DND-41 (cell line): Measurements from ENCODE around the gene KANTR.
A peak's percentile ranks its signal among the peaks of the same experiment; 100 is the strongest.

ENCODE experiments used
- ATAC-seq: fragments of 200-7000 bp; cut with Tn5 transposase; 3 replicates; pipeline ENCODE4 v1.9.1; 2021; ENCODE audit warnings: low read depth; ENCODE audit not compliant: insufficient read depth
- DNase-seq: peaks from one replicate; pipeline ENCODE4 v3.0.0-alpha.2; 2020
- H2AFZ ChIP-seq: 2 replicates; pipeline ENCODE4 v1.6.0; 2012; ENCODE audit warnings: low read depth, low read length
- H3K27ac ChIP-seq: 2 replicates; pipeline ENCODE4 v1.5.1; 2012; ENCODE audit warnings: low read length, inconsistent platforms
- H3K27me3 ChIP-seq: fragments of 200-600 bp; sonication (generic); 2 replicates; pipeline ENCODE4 v1.6.0; 2012; ENCODE audit warnings: low read length, mild to moderate bottlenecking, inconsistent platforms; ENCODE audit not compliant: insufficient read depth, poor library complexity
- H3K36me3 ChIP-seq: 2 replicates; pipeline ENCODE4 v1.5.1; 2012; ENCODE audit warnings: low read length, inconsistent platforms; ENCODE audit not compliant: insufficient read depth
- H3K4me1 ChIP-seq: 2 replicates; pipeline ENCODE4 v1.5.1; 2012; ENCODE audit warnings: mild to moderate bottlenecking, low read length; ENCODE audit not compliant: insufficient read depth
- H3K4me2 ChIP-seq: 2 replicates; pipeline ENCODE4 v1.6.0; 2012; ENCODE audit warnings: mild to moderate bottlenecking, moderate library complexity, low read length, inconsistent platforms; ENCODE audit not compliant: insufficient read depth
- H3K4me3 ChIP-seq, 2 experiments: fragments of 200-600 bp in 1 of 2; shearing (Covaris generic) in 1 of 2; 2 replicates each; pipeline ENCODE4 v1.5.1; 2012 to 2016; ENCODE audit warnings: inconsistent platforms in 2 of 2, low read length in 2 of 2, mild to moderate bottlenecking in 2 of 2, low read depth in 1 of 2, moderate library complexity in 1 of 2
- H3K79me2 ChIP-seq: 2 replicates; pipeline ENCODE4 v1.6.0; 2012; ENCODE audit warnings: low read length, inconsistent platforms; ENCODE audit not compliant: insufficient read depth
- H3K9ac ChIP-seq: 2 replicates; pipeline ENCODE4 v1.6.0; 2012; ENCODE audit warnings: low read depth, mild to moderate bottlenecking, inconsistent platforms, low read length, moderate library complexity
- H3K9me3 ChIP-seq: 2 replicates; pipeline ENCODE4 v1.5.1; 2012; ENCODE audit warnings: low read length, moderate library complexity, mild to moderate bottlenecking, inconsistent platforms; ENCODE audit not compliant: insufficient read depth, severe bottlenecking
- H4K20me1 ChIP-seq: 2 replicates; pipeline ENCODE4 v1.6.0; 2012; ENCODE audit warnings: low read length; ENCODE audit not compliant: insufficient read depth
- CTCF ChIP-seq: IDR thresholded peaks from 2 replicates; pipeline ENCODE4 v1.5.1; 2012; ENCODE audit warnings: borderline replicate concordance, low read length, moderate library complexity, mild to moderate bottlenecking; ENCODE audit not compliant: poor library complexity, severe bottlenecking; ENCODE audit errors: extremely low read depth
- EZH2 ChIP-seq: IDR thresholded peaks from 3 replicates; pipeline ENCODE4 v1.6.1; 2012; ENCODE audit warnings: borderline replicate concordance, low read depth, mild to moderate bottlenecking, moderate library complexity, low read length, inconsistent platforms; ENCODE audit not compliant: severe bottlenecking

The KANTR gene

DNA sequence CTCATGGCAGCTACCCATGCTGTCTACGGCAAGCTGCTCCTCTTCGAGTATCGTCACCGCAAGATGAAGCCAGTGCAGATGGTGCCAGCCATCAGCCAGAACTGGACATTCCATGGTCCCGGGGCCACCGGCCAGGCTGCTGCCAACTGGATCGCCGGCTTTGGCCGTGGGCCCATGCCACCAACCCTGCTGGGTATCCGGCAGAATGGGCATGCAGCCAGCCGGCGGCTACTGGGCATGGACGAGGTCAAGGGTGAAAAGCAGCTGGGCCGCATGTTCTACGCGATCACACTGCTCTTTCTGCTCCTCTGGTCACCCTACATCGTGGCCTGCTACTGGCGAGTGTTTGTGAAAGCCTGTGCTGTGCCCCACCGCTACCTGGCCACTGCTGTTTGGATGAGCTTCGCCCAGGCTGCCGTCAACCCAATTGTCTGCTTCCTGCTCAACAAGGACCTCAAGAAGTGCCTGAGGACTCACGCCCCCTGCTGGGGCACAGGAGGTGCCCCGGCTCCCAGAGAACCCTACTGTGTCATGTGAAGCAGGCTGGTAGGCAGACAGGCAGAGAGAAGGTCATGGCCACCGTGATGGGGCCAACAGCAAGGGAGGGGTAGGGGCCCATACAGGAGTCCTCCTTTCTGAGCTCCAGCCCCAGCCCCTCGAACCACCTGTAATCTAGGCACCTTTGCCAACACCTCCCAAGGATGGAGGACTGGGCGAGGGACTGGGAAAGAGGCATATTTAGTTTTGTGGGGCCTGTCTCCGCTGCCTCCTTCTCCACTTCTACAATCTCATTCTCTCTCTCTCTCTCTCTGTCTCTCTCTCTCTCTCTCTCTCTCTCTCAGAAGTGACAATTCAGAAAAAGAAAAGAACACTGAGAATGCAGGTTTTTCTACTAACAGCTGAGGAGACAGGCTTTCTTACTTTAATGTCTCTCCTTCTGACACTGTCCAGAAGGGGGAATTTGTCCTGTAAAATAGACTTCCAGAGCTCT, 16.4 kb upstream of the KANTR start:
- Histone ChIP-seq H3K4me2 (no peak overlapping the region), H3K36me3 (no peaks in the 10 kb centered on the region), H3K9me3 (no peaks in the 10 kb centered on the region), H3K27ac (no peak overlapping the region), H3K27me3 (no peaks in the 10 kb centered on the region), H3K9ac (no peak overlapping the region), H2AFZ (no peak overlapping the region), H3K4me3 (no peak overlapping the region), H4K20me1 (no peaks in the 10 kb centered on the region), H3K79me2 (peaks cover 1% of the 10 kb centered on the region), H3K4me1 (peaks cover 10% of the 10 kb centered on the region)
- no peak for DNase-seq
- TF ChIP-seq EZH2, result no peak
- TF ChIP-seq CTCF, result peak; percentile 32
- no peak for ATAC-seq

- no peaks in the 10 kb centered on the region for H3K9me3 ChIP-seq
- TF ChIP-seq CTCF (no peak), EZH2 (no peak)
- peaks cover 13% of the 10 kb centered on the region for H3K4me1 ChIP-seq
- H3K9ac ChIP-seq, result no peak overlapping the region
- peaks cover 8% of the 10 kb centered on the region for H4K20me1 ChIP-seq
- ATAC-seq, result no peak
- H3K36me3 ChIP-seq, result peaks cover 5% of the 10 kb centered on the region
- H3K4me2 ChIP-seq, result no peak overlapping the region
- no peak overlapping the region for H3K4me3 ChIP-seq
- H2AFZ ChIP-seq, result peak overlapping the region; percentile 52; the same call in 1 of the 2 replicates
- peaks cover 15% of the 10 kb centered on the region for H3K79me2 ChIP-seq
- no peak overlapping the region for H3K27ac ChIP-seq
- no peak for DNase-seq
- no peaks in the 10 kb centered on the region for H3K27me3 ChIP-seq
Measured at GRCh38 chrX:53078943-53079342, 15.0 kb upstream of the KANTR start.

DNA sequence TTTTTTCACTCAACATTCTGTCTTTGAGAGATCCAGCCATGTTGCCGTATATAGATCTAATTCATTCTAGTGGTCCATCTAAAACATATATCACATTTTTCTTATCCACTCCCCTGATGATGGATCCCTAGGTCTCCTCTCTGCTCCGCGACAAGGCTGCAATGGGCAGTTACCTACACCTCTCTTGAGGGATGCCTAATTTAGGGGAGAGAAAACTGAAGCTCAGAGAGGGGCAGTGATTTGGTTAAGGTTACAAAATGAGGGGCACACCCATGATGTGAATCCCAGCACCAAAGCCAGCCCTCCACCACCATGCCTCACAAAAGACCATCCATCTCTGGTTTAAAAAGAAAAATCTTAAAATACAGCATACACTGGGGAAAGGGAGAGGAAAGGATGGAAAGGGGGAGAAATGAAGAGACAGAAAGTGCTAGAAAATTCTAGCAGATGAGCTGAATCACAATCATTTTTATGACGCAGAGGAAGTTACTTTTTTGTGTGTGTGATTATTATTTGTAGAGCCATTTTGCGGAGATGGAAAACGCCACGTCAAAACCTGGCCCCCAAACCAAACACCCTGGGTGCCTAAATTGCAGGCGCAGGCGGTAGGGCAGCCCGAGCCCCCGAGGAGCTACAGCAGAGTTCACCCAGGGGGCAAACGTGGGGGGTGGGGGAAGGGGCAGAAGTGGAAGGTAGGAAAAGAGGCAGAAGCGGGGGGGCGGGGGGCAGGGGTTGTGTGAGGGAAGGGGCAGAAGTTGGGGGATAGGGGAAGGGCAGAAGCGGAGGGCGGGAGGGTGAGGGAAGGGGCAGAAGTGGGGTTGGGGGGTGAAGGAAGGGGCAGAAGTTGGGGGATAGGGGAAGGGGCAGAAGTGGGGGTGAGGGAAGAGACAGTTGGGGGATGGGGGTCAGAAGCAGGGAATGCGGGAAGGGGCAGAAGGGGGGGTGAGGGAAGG, 13.0 kb upstream of the KANTR start:
- Histone ChIP-seq H3K27ac (no peak overlapping the region), H3K4me2 (no peak overlapping the region), H3K4me3 (no peak overlapping the region), H4K20me1 (peaks cover 8% of the 10 kb centered on the region), H3K4me1 (peaks cover 19% of the 10 kb centered on the region), H3K36me3 (peaks cover 25% of the 10 kb centered on the region), H3K9ac (no peak overlapping the region), H2AFZ (no peak overlapping the region), H3K27me3 (no peaks in the 10 kb centered on the region), H3K79me2 (peaks cover 20% of the 10 kb centered on the region), H3K9me3 (no peaks in the 10 kb centered on the region)
- no peak for TF ChIP-seq CTCF
- TF ChIP-seq EZH2, result no peak
- ATAC-seq (no peak), DNase-seq (no peak)
